GM12801 (cell line): ENCODE measurements around the gene DPP6.

Experiments used
- CTCF ChIP-seq: IDR thresholded peaks from one replicate; pipeline ENCODE4 v1.5.1; 2011; ENCODE audit warnings: control low read depth; ENCODE audit not compliant: insufficient read length; ENCODE audit errors: extremely low read depth

Gene DPP6

GRCh38 chr7:154427533-154427932 lies 375.3 kb downstream of the DPP6 start:
- no peak for TF ChIP-seq CTCF

DNA sequence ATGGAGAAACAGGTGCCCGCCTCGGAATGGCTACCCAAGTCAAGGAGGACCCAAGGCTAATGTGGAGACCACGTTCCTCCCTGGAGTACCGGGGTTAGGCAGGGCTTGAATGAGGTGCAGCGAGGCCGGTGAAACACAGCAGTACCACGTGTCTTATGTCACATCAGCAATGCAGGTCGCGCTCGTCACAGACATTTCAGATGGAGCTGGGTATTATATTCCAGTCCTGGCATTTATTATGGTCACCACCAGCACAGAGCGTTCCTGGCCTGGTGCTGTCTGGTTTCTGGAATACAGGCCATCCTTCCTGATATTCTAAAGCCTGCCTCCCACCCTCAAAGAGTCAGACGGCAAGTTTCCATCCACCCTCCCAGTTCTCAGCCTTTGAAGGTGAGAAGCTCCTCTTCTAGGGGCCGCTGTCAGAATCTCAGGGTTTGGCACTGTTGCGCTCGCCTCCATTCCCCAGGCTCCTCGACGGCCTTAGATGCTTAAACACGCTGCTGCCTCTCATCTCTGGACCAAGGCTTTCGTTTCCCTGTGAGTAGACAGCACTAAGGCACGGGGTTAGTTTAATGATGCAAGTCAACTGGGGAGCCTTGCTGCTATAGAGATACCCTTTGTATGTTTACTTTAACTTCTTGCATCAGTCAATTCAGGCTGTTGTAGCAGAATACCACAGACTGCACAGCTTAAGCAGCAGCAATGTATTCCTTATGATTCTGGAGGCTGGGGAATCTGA lies 377.6 kb downstream of the DPP6 start:
- no peak for TF ChIP-seq CTCF

- TF ChIP-seq CTCF, result no peak
Observed at GRCh38 chr7:154430640-154431039, 378.4 kb downstream of the DPP6 start.

GRCh38 chr7:154431045-154431444 lies 378.8 kb downstream of the DPP6 start:
- TF ChIP-seq CTCF, result no peak

GRCh38 chr7:154433632-154434598 lies 381.7 kb downstream of the DPP6 start:
- no peak for TF ChIP-seq CTCF

GRCh38 chr7:154436560-154436959 lies 384.4 kb downstream of the DPP6 start:
- TF ChIP-seq CTCF, result no peak

- no peak for TF ChIP-seq CTCF
Observed at GRCh38 chr7:154437234-154437633, 385.0 kb downstream of the DPP6 start.
